Right lobe of liver (tissue), 4 donors: Measurements from ENCODE around the gene BPGM.

ENCODE experiments used
- POLR2A ChIP-seq: fragments of 450-650 bp; IDR thresholded peaks from one replicate; pipeline ENCODE4 v1.6.1; 2017; ENCODE audit warnings: antibody characterized with exemption, mild to moderate bottlenecking
- TF ChIP-seq, protein P1 (sequence below), 4 donors: fragments of 200-600 bp in 3 of 4; fragments of 450-650 bp in 1 of 4; IDR thresholded peaks; one replicate each; pipeline versions ENCODE4 v1.5.1 to v1.8.0; 2016 to 2022; ENCODE audit warnings: antibody characterized with exemption in 4 of 4, mild to moderate bottlenecking in 2 of 4
- donor health status: DM: no; HTN: no; CAD: no.
- donor health status: DM: no; HTN: no; CAD: no.
- donor health status: DM: no; HTN: yes; CAD: no.

DNA sequence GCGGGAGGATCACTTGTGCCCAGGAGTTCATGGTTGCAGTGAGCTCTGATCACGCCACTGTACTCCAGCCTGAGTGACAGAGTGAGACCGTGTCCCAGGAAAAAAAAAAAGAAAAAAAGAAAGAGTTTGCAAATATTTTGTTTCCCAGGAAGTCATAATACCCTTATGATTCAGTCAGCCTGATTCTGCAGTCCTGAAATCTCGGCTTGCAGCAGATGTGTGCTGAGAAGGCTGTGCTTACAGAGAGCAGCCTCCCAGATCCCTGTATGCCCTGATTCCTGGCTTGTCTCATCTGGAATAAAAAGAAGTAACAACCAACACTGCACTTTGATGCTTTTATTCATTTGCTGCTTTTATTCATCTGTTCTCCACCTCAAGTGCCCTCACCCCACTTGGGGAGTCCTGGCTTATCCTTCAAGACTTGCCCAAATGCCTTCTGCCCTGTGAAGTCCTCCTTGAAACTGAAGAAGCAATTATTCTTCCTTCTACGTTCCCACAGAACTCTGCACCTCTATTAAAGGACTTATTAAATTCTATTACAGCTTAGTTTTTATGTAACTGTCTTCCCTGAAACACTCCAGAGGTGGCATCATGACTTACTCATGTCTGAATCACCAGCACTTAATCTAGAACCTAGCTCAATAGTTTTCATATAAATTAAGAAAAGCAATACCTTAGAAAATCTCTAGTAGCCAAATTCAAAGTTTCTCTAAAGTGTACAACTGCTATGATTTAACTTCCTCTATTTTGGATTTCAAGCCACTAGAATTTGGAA is 27.7 kb upstream of the BPGM start:
- TF ChIP-seq, protein P1, sequence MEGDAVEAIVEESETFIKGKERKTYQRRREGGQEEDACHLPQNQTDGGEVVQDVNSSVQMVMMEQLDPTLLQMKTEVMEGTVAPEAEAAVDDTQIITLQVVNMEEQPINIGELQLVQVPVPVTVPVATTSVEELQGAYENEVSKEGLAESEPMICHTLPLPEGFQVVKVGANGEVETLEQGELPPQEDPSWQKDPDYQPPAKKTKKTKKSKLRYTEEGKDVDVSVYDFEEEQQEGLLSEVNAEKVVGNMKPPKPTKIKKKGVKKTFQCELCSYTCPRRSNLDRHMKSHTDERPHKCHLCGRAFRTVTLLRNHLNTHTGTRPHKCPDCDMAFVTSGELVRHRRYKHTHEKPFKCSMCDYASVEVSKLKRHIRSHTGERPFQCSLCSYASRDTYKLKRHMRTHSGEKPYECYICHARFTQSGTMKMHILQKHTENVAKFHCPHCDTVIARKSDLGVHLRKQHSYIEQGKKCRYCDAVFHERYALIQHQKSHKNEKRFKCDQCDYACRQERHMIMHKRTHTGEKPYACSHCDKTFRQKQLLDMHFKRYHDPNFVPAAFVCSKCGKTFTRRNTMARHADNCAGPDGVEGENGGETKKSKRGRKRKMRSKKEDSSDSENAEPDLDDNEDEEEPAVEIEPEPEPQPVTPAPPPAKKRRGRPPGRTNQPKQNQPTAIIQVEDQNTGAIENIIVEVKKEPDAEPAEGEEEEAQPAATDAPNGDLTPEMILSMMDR (IDR thresholded peaks at IDR 0.05), result no peak
- TF ChIP-seq POLR2A, result no peak
